ENCODE data around the gene ARID1B. TPM values are rescaled to one million over a fixed set of nuclear protein-coding genes. Genes with fewer than 3 reads are reported as not detected.

Gene ARID1B
- total and polyA plus RNA-seq, 2 of the 4 experiments (the other 2 are of a cell fraction) = 14.5 to 20.1 TPM

GRCh38 chr6:156780102-156780641, 3.0 kb downstream of the ARID1B start (continued):
- TF ChIP-seq CTCF (conservative IDR thresholded peaks at IDR 0.05; ENCODE audit: low read depth, low read length) = no peak
- TF ChIP-seq CHD1 (IDR thresholded peaks at IDR 0.05; ENCODE audit: low read depth, low read length) = no peak

All from IMR-90 (cell line).